HG02970 (cell line): ENCODE results near the gene HOXC10.

Experiments used
- ATAC-seq: cut with Tn5 transposase; IDR thresholded peaks from one replicate; pipeline ENCODE4 v1.9.1; 2021; ENCODE audit warnings: mild to moderate bottlenecking, moderate library complexity, moderate number of reproducible peaks; ENCODE audit not compliant: unreplicated experiment, low FRiP score

HOXC10 gene

GRCh38 chr12:54011665-54012532 is 27.0 kb downstream of the HOXC10 start:
- ATAC-seq, result no peak

DNA sequence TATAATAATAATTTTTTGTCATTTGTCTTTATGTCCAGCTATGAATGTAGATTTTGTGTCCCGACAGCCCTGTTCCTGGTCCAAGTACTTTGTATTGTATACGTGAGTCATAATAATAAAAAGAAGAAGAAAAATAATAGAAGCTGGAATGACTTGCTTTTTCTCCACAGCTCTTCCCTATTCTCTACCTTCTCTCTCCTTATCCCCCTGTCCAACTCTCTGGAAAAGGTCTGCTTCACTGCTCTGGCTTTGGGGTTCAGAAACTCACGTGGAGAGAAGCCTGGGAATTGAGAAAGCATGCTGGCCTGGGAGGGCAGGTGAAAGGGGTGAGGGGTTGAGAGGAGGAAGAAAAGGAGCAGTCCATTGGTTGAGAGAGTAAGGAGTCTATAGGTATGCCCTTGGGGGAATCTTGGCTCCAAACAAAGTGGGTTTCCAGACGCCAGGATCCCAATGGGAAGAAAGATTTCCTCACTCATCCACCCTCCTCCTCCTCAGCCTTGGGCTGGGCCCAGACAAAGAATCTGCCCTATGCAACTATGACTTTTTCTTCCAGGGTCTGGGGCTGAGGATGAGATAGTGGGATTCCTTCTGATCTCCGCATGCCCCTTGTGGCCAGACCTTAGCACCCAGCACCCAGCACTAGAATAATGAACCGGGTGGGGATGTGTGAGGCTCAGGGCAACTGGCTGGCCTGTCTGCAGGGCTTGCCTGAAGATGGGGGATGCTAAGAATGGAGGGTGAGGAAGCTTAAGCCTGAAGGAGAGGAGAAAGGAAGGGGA is 27.9 kb downstream of the HOXC10 start:
- ATAC-seq, result no peak

DNA sequence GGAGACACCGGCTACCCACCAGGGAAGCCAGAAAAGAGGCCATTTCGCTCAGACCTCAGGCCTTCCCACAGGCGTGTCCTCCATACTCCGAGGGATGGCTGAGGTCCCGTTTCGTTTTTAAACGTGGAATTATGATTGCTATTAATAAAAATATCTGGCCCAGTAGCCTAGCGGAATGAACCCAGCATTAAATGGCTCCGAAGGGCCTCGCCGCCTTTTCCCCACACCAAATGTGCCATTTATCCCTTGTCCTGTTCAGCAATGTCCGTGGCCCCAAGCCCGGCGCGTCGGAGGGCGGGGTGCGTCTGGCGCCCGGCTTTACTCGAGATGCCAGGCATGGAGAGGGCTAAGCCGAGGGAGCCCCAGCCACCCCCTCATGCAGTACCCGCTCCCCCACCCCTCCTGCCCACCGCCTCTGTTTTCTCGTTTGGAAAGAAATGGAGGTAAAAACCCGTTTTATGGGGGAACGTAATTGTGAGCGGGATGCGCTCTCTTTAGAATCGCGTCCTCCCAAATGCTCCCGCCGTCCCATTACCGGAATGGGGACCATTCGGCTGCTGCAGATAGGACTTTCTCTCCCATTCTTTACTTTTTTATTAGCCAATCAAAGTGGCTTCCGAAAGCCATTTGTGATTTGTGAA is 29.6 kb downstream of the HOXC10 start:
- no peak for ATAC-seq

GRCh38 chr12:54015018-54015931 is 30.3 kb downstream of the HOXC10 start:
- no peak for ATAC-seq

GRCh38 chr12:54016051-54016450 is 31.1 kb downstream of the HOXC10 start:
- no peak for ATAC-seq

- no peak for ATAC-seq
These were observed 31.6 kb downstream of the HOXC10 start for GRCh38 chr12:54016478-54016964.

- ATAC-seq, result peak; percentile 29
These were observed 32.3 kb downstream of the HOXC10 start for GRCh38 chr12:54017027-54017788.

GRCh38 chr12:54017878-54018467 is 33.0 kb downstream of the HOXC10 start:
- ATAC-seq, result peak; percentile 86

- ATAC-seq, result no peak
These were observed 33.6 kb downstream of the HOXC10 start for GRCh38 chr12:54018468-54018984.

DNA sequence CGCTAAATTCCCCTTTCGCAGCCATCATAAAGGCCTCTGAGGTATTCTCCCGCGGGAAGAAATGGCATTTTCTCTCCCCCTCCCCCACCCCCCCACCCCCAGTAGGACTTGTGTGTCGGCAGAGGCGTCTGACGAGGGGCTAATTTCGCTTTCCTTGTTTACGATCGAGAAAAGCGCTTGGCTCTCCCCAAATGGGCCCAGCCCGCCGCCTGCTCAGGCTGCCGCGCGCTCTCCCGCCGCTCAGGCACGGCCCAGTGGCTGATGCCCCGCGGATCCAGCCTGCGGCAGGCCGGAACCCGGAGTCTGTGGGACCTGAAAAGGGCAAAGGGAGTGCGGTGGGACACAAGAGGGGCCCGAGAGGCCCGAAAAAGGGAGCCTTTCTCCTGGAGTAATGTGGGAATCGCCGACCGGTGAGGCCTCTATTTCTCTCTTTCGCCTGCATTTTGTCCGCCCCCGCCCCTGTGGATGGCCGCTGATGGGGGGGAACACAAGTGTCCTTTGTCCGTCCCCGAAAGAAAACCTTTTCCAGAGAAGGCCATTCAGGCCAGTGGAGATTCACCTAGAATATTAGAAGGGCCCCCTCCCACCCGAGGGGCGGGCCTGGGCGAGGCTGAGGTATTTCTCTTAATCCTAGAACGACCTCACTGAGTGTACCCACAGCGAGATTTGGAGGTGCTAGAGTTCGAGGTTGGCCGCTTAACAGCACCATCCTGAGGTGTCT is 34.3 kb downstream of the HOXC10 start:
- no peak for ATAC-seq

GRCh38 chr12:54019924-54020590 is 35.1 kb downstream of the HOXC10 start:
- ATAC-seq, result no peak

- ATAC-seq, result no peak
These were observed 35.9 kb downstream of the HOXC10 start for GRCh38 chr12:54020591-54021405.

DNA sequence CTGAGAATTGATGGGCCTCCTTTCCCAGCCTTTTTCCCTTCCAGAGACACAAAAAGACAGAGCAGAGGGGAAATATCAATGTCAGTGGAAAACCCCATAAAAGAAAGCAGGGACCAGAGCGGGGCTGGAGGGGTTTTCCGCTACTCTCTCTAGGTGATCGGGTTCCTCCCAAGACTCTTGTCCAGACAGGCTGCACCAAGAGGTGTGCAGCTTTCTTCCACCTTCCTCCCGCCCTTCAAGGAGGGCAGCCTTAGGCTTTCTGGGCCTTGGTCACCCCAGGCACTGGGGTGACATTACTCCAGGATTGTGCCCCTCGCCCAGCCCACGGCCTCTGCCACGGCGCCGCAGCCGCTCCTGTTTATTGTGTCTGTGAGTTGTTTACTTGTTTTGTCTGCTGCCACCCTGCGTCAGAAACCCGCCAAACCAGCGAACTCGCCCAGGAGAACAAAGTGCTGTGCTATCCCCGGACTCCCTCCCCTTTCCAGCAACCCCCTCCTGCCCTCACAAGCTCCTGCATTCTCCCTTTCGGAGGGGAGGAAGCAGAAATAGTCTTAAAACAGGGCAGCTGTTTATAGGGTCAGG is 36.6 kb downstream of the HOXC10 start:
- no peak for ATAC-seq

GRCh38 chr12:54022960-54023884 is 38.3 kb downstream of the HOXC10 start:
- no peak for ATAC-seq

DNA sequence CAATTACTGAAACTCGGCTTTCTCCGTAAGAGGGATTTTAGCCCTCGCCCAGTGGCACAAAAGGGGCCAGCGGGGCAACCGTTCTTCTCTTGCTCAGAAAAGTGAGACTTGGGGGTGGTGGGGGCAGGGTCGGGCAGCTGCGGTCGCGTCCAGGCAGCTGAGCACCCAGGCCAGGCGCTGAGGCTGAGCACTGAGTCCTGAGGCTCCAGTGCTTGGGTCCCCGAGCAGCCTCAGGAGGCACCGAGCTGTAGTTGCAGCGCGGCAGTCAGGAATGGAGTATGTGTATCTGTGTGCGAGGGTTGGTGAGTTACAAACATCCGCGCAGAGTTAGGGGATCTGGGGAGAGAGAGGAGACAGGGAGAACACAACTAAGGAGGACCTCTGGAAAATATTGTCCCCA is 39.2 kb downstream of the HOXC10 start:
- no peak for ATAC-seq
